Measurements from ENCODE around the gene WRAP53.

Gene WRAP53

GRCh38 chr17:7710301-7710700, 22.0 kb downstream of the WRAP53 start:
- DNase-seq = no peak

- DNase-seq = no peak
Measured at GRCh38 chr17:7711051-7711755, 22.9 kb downstream of the WRAP53 start.

- DNase-seq = no peak
Measured at GRCh38 chr17:7712111-7712771, 24.0 kb downstream of the WRAP53 start.

- no peak for DNase-seq
Measured at GRCh38 chr17:7713782-7714181, 25.5 kb downstream of the WRAP53 start.

GRCh38 chr17:7714721-7715594, 26.7 kb downstream of the WRAP53 start:
- DNase-seq = no peak

- no peak for DNase-seq
Measured at GRCh38 chr17:7715936-7716886, 27.9 kb downstream of the WRAP53 start.

GRCh38 chr17:7716901-7717755, 28.9 kb downstream of the WRAP53 start, which contains the start of gene DNAH2:
TSS of gene DNAH2 (plus strand) at chr17:7717744. CDS start at chr17:7719735, 1,991 bp downstream.
- peak; percentile 73 for DNase-seq

- DNase-seq = no peak
Measured at GRCh38 chr17:7717756-7718350, 29.6 kb downstream of the WRAP53 start.

- no peak for DNase-seq
Measured at GRCh38 chr17:7719661-7720060, 31.4 kb downstream of the WRAP53 start.

- DNase-seq = no peak
Measured at GRCh38 chr17:7720125-7720524, 31.8 kb downstream of the WRAP53 start.

GRCh38 chr17:7721612-7722011, 33.3 kb downstream of the WRAP53 start:
- DNase-seq = no peak

- no peak for DNase-seq
Measured at GRCh38 chr17:7727886-7728285, 39.6 kb downstream of the WRAP53 start.

- no peak for DNase-seq
Measured at GRCh38 chr17:7729816-7730215, 41.5 kb downstream of the WRAP53 start.

- no peak for DNase-seq
Measured at GRCh38 chr17:7732981-7733539, 44.8 kb downstream of the WRAP53 start.

GRCh38 chr17:7737601-7738000, 49.3 kb downstream of the WRAP53 start:
- no peak for DNase-seq

- DNase-seq = no peak
Measured at GRCh38 chr17:7739746-7740145, 51.5 kb downstream of the WRAP53 start.

GRCh38 chr17:7740481-7741001, 52.3 kb downstream of the WRAP53 start:
- no peak for DNase-seq

GRCh38 chr17:7742729-7743128, 54.5 kb downstream of the WRAP53 start:
- no peak for DNase-seq

GRCh38 chr17:7744416-7744815, 56.1 kb downstream of the WRAP53 start:
- DNase-seq = no peak

GRCh38 chr17:7745748-7746470, 57.6 kb downstream of the WRAP53 start:
- DNase-seq = no peak

Data from DMS153 (cell line).